PC-9 (cell line): ENCODE measurements around the gene SLITRK4. TPM values are rescaled to one million over a fixed set of nuclear protein-coding genes. Genes with fewer than 3 reads are reported as not detected.

Experiments
- Bru-seq: library from RNA; stranded (reverse); fragments of 400-500 nt; gene quantifications from one replicate; lab custom pipeline; 2021; lab: Mats Ljungman, UMichigan
- BruChase-seq, 2 experiments: library from RNA; stranded (reverse); fragments of 400-500 nt; gene quantifications; one replicate each; lab custom pipeline; 2021; lab: Mats Ljungman, UMichigan
- BruUV-seq: library from RNA; stranded (reverse); fragments of 400-500 nt; replicated peaks from 2 replicates; lab custom pipeline; 2021; lab: Mats Ljungman, UMichigan
- CTCF ChIA-PET: fragments of 300-600 bp; sonication (Branson Sonifier 250); formaldehyde crosslinking; loops from one replicate; lab custom pipeline; 2022; ENCODE audit warnings: antibody characterized with exemption; lab: Charles Lee
- POLR2A ChIA-PET: fragments of 300-600 bp; sonication (Branson Sonifier 250); formaldehyde crosslinking; loops from one replicate; lab custom pipeline; 2022; ENCODE audit warnings: antibody characterized with exemption; ENCODE audit not compliant: unreplicated experiment; lab: Charles Lee
- DNase-seq, 2 experiments: peaks; one replicate each; pipeline versions ENCODE4 v3.0.0 to v3.0.0-alpha.2; 2015 to 2022; ENCODE audit warnings: mixed read lengths in 1 of 2
- H2AFZ ChIP-seq: fragments of 200-600 bp; sonication (generic); 2 replicates; pipeline ENCODE4 v1.8.1; 2017; ENCODE audit warnings: antibody characterized with exemption
- H3F3A ChIP-seq: fragments of 200-600 bp; sonication (generic); 2 replicates; pipeline ENCODE4 v1.8.1; 2017; ENCODE audit warnings: antibody characterized with exemption, mild to moderate bottlenecking, low read depth; ENCODE audit not compliant: insufficient read depth
- H3K27ac ChIP-seq: fragments of 200-600 bp; sonication (generic); 2 replicates; pipeline ENCODE4 v1.6.1; 2016; ENCODE audit warnings: mixed run types
- H3K27me3 ChIP-seq: fragments of 200-600 bp; sonication (generic); 2 replicates; pipeline ENCODE4 v1.6.1; 2016; ENCODE audit warnings: low read depth, mixed run types; ENCODE audit not compliant: insufficient read depth
- H3K36me3 ChIP-seq: fragments of 200-600 bp; sonication (generic); 2 replicates; pipeline ENCODE4 v1.6.1; 2016; ENCODE audit warnings: low read depth, mixed run types
- H3K4me1 ChIP-seq: fragments of 200-600 bp; sonication (generic); replicated peaks from 2 replicates; pipeline ENCODE4 v1.6.1; 2016; ENCODE audit warnings: mixed run types; ENCODE audit not compliant: insufficient read depth
- H3K4me2 ChIP-seq: fragments of 200-600 bp; sonication (generic); 2 replicates; pipeline ENCODE4 v1.6.1; 2017; ENCODE audit warnings: mixed run types
- H3K4me3 ChIP-seq: fragments of 200-600 bp; sonication (generic); 2 replicates; pipeline ENCODE4 v1.6.1; 2016; ENCODE audit warnings: mixed run types
- H3K79me2 ChIP-seq: fragments of 200-600 bp; sonication (generic); 2 replicates; pipeline ENCODE4 v1.6.1; 2017; ENCODE audit warnings: low read depth, mixed run types
- H3K9me2 ChIP-seq: fragments of 200-600 bp; sonication (generic); 2 replicates; pipeline ENCODE4 v1.8.1; 2017; ENCODE audit warnings: mild to moderate bottlenecking; ENCODE audit not compliant: insufficient read depth
- H3K9me3 ChIP-seq: fragments of 200-600 bp; sonication (generic); 2 replicates; pipeline ENCODE4 v1.8.1; 2016; ENCODE audit warnings: low read depth; ENCODE audit not compliant: insufficient read depth
- H4K20me1 ChIP-seq: fragments of 200-600 bp; sonication (generic); 2 replicates; pipeline ENCODE4 v1.8.1; 2017; ENCODE audit not compliant: insufficient read depth
- CTCF ChIP-seq: fragments of 200-600 bp; sonication (generic); conservative IDR thresholded peaks from 2 replicates; pipeline ENCODE4 v1.6.1; 2017; ENCODE audit warnings: mixed run types, antibody characterized with exemption, mild to moderate bottlenecking, moderate library complexity
- EZH2 ChIP-seq: fragments of 200-600 bp; sonication (generic); IDR thresholded peaks from 2 replicates; pipeline ENCODE4 v1.8.0; 2017; ENCODE audit warnings: antibody characterized with exemption, low read depth
- intact Hi-C: fragments of 100-400 bp; cut with micrococcal nuclease; formaldehyde crosslinking; loops from one replicate; pipeline ENCODE4 v1.10.0; 2022; ENCODE audit not compliant: unreplicated experiment
- long read RNA-seq: library from polyadenylated mRNA; stranded (forward); transcript quantifications from one replicate; pipeline ENCODE4 v2.0.0, GENCODE V29; 2022
- total RNA-seq: library from RNA; stranded (reverse); gene quantifications from 2 replicates; pipeline ENCODE4 v1.2.3, GENCODE V29; 2021

SLITRK4 gene
- total RNA-seq, result not detected in 2 replicates
- not detected for Bru-seq, nascent RNA
- BruChase-seq, experiment 1, labeled RNA remaining after a 2-hour chase, result percentile 8 among the genes with signal in this experiment
- percentile 15 among the genes with signal in this experiment for BruChase-seq, experiment 2, labeled RNA remaining after a 6-hour chase
- long read RNA-seq, result 0 reads

- POLR2A ChIA-PET, result no interaction called here
- no peak within 1 kb of the TSS for H3K4me3 ChIP-seq
- no TSS peak for BruUV-seq
These were observed at the start of gene SLITRK4 for GRCh38 chrX:143635915-143636314. Gene SLITRK4, minus strand, starts transcription at chrX:143636101. Its CDS starts 4,993 bp downstream, at chrX:143631108.

GRCh38 chrX:143683486-143683885 is 47.6 kb upstream of the SLITRK4 start:
- Histone ChIP-seq H3K36me3 (no peaks in the 10 kb centered on the region), H3K4me3 (no peak overlapping the region), H3K9me3 (no peaks in the 10 kb centered on the region), H3K79me2 (no peaks in the 10 kb centered on the region), H3K9me2 (no peaks in the 10 kb centered on the region), H3K27me3 (no peaks in the 10 kb centered on the region), H3F3A (no peaks in the 10 kb centered on the region), H3K27ac (no peak overlapping the region), H4K20me1 (no peaks in the 10 kb centered on the region), H3K4me1 (no peaks in the 10 kb centered on the region), H3K4me2 (no peak overlapping the region), H2AFZ (no peak overlapping the region)
- no peak for TF ChIP-seq CTCF
- TF ChIP-seq EZH2, result no peak
- DNase-seq, result no peak
- ChIA-PET POLR2A (no interaction called here), CTCF (no interaction called here)
- no TSS peak for BruUV-seq
- intact Hi-C loops, result no loop called here

More at GRCh38 chrX:143635915-143636314, at the start of gene SLITRK4:
- Histone ChIP-seq H3K36me3 (no peaks in the 10 kb centered on the region), H3F3A (no peaks in the 10 kb centered on the region), H4K20me1 (no peaks in the 10 kb centered on the region), H2AFZ (no peak within 1 kb of the TSS), H3K27me3 (no peaks in the 10 kb centered on the region), H3K4me1 (no peaks in the 10 kb centered on the region), H3K9me3 (no peaks in the 10 kb centered on the region), H3K4me2 (no peak within 1 kb of the TSS), H3K9me2 (no peaks in the 10 kb centered on the region), H3K27ac (no peak within 1 kb of the TSS), H3K79me2 (no peaks in the 10 kb centered on the region)
- intact Hi-C loops, result no loop called here
- CTCF ChIA-PET, result no interaction called here
- TF ChIP-seq EZH2 (no peak), CTCF (no peak)
- DNase-seq, result no peak

GRCh38 chrX:143674926-143675325 is 39.0 kb upstream of the SLITRK4 start:
- Histone ChIP-seq H3K79me2 (no peaks in the 10 kb centered on the region), H3K27me3 (no peaks in the 10 kb centered on the region), H3K9me3 (no peaks in the 10 kb centered on the region), H2AFZ (no peak overlapping the region), H3K9me2 (no peaks in the 10 kb centered on the region), H4K20me1 (no peaks in the 10 kb centered on the region), H3K4me2 (no peak overlapping the region), H3F3A (no peaks in the 10 kb centered on the region), H3K4me1 (no peaks in the 10 kb centered on the region), H3K36me3 (no peaks in the 10 kb centered on the region), H3K4me3 (no peak overlapping the region), H3K27ac (no peak overlapping the region)
- DNase-seq, result no peak
- no peak for TF ChIP-seq EZH2
- TF ChIP-seq CTCF, result no peak
- ChIA-PET CTCF (no interaction called here), POLR2A (no interaction called here)
- BruUV-seq, result no TSS peak
- intact Hi-C loops, result no loop called here
